PC-9 (cell line): Measurements from ENCODE around the gene PCED1B. TPM values are rescaled to one million over a fixed set of nuclear protein-coding genes. Genes with fewer than 3 reads are reported as not detected.

ENCODE experiments used
- BruUV-seq: library from RNA; stranded (reverse); fragments of 400-500 nt; replicated peaks from 2 replicates; lab custom pipeline; 2021; lab: Mats Ljungman, UMichigan
- CTCF ChIA-PET: fragments of 300-600 bp; sonication (Branson Sonifier 250); formaldehyde crosslinking; loops from one replicate; lab custom pipeline; 2022; ENCODE audit warnings: antibody characterized with exemption; lab: Charles Lee
- POLR2A ChIA-PET: fragments of 300-600 bp; sonication (Branson Sonifier 250); formaldehyde crosslinking; loops from one replicate; lab custom pipeline; 2022; ENCODE audit warnings: antibody characterized with exemption; ENCODE audit not compliant: unreplicated experiment; lab: Charles Lee
- DNase-seq, 2 experiments: peaks; one replicate each; pipeline versions ENCODE4 v3.0.0 to v3.0.0-alpha.2; 2015 to 2022; ENCODE audit warnings: mixed read lengths in 1 of 2
- H2AFZ ChIP-seq: fragments of 200-600 bp; sonication (generic); 2 replicates; pipeline ENCODE4 v1.8.1; 2017; ENCODE audit warnings: antibody characterized with exemption
- H3F3A ChIP-seq: fragments of 200-600 bp; sonication (generic); 2 replicates; pipeline ENCODE4 v1.8.1; 2017; ENCODE audit warnings: antibody characterized with exemption, mild to moderate bottlenecking, low read depth; ENCODE audit not compliant: insufficient read depth
- H3K27ac ChIP-seq: fragments of 200-600 bp; sonication (generic); 2 replicates; pipeline ENCODE4 v1.6.1; 2016; ENCODE audit warnings: mixed run types
- H3K27me3 ChIP-seq: fragments of 200-600 bp; sonication (generic); 2 replicates; pipeline ENCODE4 v1.6.1; 2016; ENCODE audit warnings: low read depth, mixed run types; ENCODE audit not compliant: insufficient read depth
- H3K36me3 ChIP-seq: fragments of 200-600 bp; sonication (generic); 2 replicates; pipeline ENCODE4 v1.6.1; 2016; ENCODE audit warnings: low read depth, mixed run types
- H3K4me1 ChIP-seq: fragments of 200-600 bp; sonication (generic); replicated peaks from 2 replicates; pipeline ENCODE4 v1.6.1; 2016; ENCODE audit warnings: mixed run types; ENCODE audit not compliant: insufficient read depth
- H3K4me2 ChIP-seq: fragments of 200-600 bp; sonication (generic); 2 replicates; pipeline ENCODE4 v1.6.1; 2017; ENCODE audit warnings: mixed run types
- H3K4me3 ChIP-seq: fragments of 200-600 bp; sonication (generic); 2 replicates; pipeline ENCODE4 v1.6.1; 2016; ENCODE audit warnings: mixed run types
- H3K79me2 ChIP-seq: fragments of 200-600 bp; sonication (generic); 2 replicates; pipeline ENCODE4 v1.6.1; 2017; ENCODE audit warnings: low read depth, mixed run types
- H3K9me2 ChIP-seq: fragments of 200-600 bp; sonication (generic); 2 replicates; pipeline ENCODE4 v1.8.1; 2017; ENCODE audit warnings: mild to moderate bottlenecking; ENCODE audit not compliant: insufficient read depth
- H3K9me3 ChIP-seq: fragments of 200-600 bp; sonication (generic); 2 replicates; pipeline ENCODE4 v1.8.1; 2016; ENCODE audit warnings: low read depth; ENCODE audit not compliant: insufficient read depth
- H4K20me1 ChIP-seq: fragments of 200-600 bp; sonication (generic); 2 replicates; pipeline ENCODE4 v1.8.1; 2017; ENCODE audit not compliant: insufficient read depth
- CTCF ChIP-seq: fragments of 200-600 bp; sonication (generic); conservative IDR thresholded peaks from 2 replicates; pipeline ENCODE4 v1.6.1; 2017; ENCODE audit warnings: mixed run types, antibody characterized with exemption, mild to moderate bottlenecking, moderate library complexity
- EZH2 ChIP-seq: fragments of 200-600 bp; sonication (generic); IDR thresholded peaks from 2 replicates; pipeline ENCODE4 v1.8.0; 2017; ENCODE audit warnings: antibody characterized with exemption, low read depth
- intact Hi-C: fragments of 100-400 bp; cut with micrococcal nuclease; formaldehyde crosslinking; loops from one replicate; pipeline ENCODE4 v1.10.0; 2022; ENCODE audit not compliant: unreplicated experiment
- total RNA-seq: library from RNA; stranded (reverse); gene quantifications from 2 replicates; pipeline ENCODE4 v1.2.3, GENCODE V29; 2021

PCED1B gene
- total RNA-seq, 1 experiment from 2014 or later: 11.2 TPM

GRCh38 chr12:47231456-47231855, 152.0 kb downstream of the PCED1B start:
- no peak for DNase-seq
- Histone ChIP-seq H3F3A (no peaks in the 10 kb centered on the region; the same call in none of the 2 replicates), H2AFZ (no peak overlapping the region), H3K27ac (no peak overlapping the region), H3K36me3 (no peaks in the 10 kb centered on the region), H3K79me2 (no peaks in the 10 kb centered on the region), H3K9me2 (no peaks in the 10 kb centered on the region), H4K20me1 (no peaks in the 10 kb centered on the region), H3K4me2 (no peak overlapping the region), H3K4me1 (peaks cover 9% of the 10 kb centered on the region; the same call in 1 of the 2 replicates), H3K4me3 (no peak overlapping the region), H3K9me3 (no peaks in the 10 kb centered on the region; the same call in none of the 2 replicates), H3K27me3 (no peaks in the 10 kb centered on the region)
- ChIA-PET CTCF (no interaction called here), POLR2A (no interaction called here)
- intact Hi-C loops: no loop called here
- TF ChIP-seq CTCF (no peak), EZH2 (no peak)
- no TSS peak for BruUV-seq

- Histone ChIP-seq H3K36me3 (no peaks in the 10 kb centered on the region), H3K79me2 (no peaks in the 10 kb centered on the region), H3K4me2 (no peak overlapping the region), H2AFZ (no peak overlapping the region), H3F3A (peaks cover 8% of the 10 kb centered on the region), H3K27ac (no peak overlapping the region), H3K9me3 (no peaks in the 10 kb centered on the region; the same call in none of the 2 replicates), H3K4me1 (peaks cover 15% of the 10 kb centered on the region), H4K20me1 (no peaks in the 10 kb centered on the region), H3K4me3 (no peak overlapping the region), H3K9me2 (no peaks in the 10 kb centered on the region), H3K27me3 (no peaks in the 10 kb centered on the region)
- POLR2A ChIA-PET: no interaction called here
- TF ChIP-seq CTCF (no peak), EZH2 (no peak)
- BruUV-seq: no TSS peak
- no peak for DNase-seq
- CTCF ChIA-PET: no interaction called here
- intact Hi-C loops: no loop called here
Observed at GRCh38 chr12:47234576-47235141, 155.2 kb downstream of the PCED1B start.

GRCh38 chr12:47235258-47236040, 156.0 kb downstream of the PCED1B start:
- Histone ChIP-seq H3K4me1 (peaks cover 15% of the 10 kb centered on the region), H3K4me2 (no peak overlapping the region), H3K79me2 (no peaks in the 10 kb centered on the region), H3F3A (peaks cover 8% of the 10 kb centered on the region), H3K9me3 (no peaks in the 10 kb centered on the region; the same call in none of the 2 replicates), H3K27me3 (no peaks in the 10 kb centered on the region), H3K9me2 (no peaks in the 10 kb centered on the region), H2AFZ (no peak overlapping the region), H3K4me3 (no peak overlapping the region), H3K27ac (no peak overlapping the region), H4K20me1 (no peaks in the 10 kb centered on the region), H3K36me3 (no peaks in the 10 kb centered on the region)
- ChIA-PET POLR2A (no interaction called here), CTCF (no interaction called here)
- intact Hi-C loops: no loop called here
- TF ChIP-seq EZH2: no peak
- no peak for TF ChIP-seq CTCF
- DNase-seq: no peak
- BruUV-seq: no TSS peak
